Neural progenitor cell (in vitro differentiated cells): ENCODE measurements around the gene COMMD10.

Experiments used
- CTCF ChIP-seq: fragments of 200-600 bp; sonication (generic); IDR thresholded peaks from 2 replicates; pipeline ENCODE4 v1.5.1; 2017; ENCODE audit warnings: antibody characterized with exemption, mild to moderate bottlenecking
- EZH2 ChIP-seq: fragments of 200-600 bp; sonication (generic); IDR thresholded peaks from 2 replicates; pipeline ENCODE4 v1.6.1; 2017; ENCODE audit warnings: antibody characterized with exemption, mild to moderate bottlenecking, moderate library complexity
- EZH2phosphoT487 ChIP-seq: fragments of 200-600 bp; sonication (generic); IDR thresholded peaks from 2 replicates; pipeline ENCODE4 v1.6.1; 2017; ENCODE audit warnings: antibody characterized with exemption

DNA sequence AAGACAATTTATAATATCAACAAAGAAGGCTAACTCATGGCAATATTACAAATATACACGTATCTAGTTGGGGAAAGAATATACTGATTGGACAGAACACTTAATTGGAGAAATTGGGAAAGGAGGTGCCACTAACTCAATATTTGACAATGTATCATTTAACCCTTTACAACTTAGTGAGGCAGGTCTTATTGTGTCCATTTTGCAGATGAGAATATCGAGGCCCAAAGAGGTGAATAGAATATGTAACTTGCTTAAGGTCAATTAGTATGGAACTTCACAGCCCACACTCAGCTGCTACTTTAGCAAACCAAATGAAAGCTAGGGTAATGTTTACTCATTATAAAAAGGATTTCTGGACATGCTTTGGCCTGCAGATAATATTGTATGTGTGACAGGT is 46.2 kb downstream of the COMMD10 start:
- no peak for TF ChIP-seq CTCF
- no peak for TF ChIP-seq EZH2phosphoT487
- TF ChIP-seq EZH2 = no peak
